ENCODE data around the gene ITGB3. TPM values are rescaled to one million over a fixed set of nuclear protein-coding genes. Genes with fewer than 3 reads are reported as not detected.
A peak's percentile ranks its signal among the peaks of the same experiment; 100 is the strongest.

The ITGB3 gene
- total RNA-seq, 4 donors from 2014 or later, result 48.6 to 61.5 (median 54.9) TPM

DNA sequence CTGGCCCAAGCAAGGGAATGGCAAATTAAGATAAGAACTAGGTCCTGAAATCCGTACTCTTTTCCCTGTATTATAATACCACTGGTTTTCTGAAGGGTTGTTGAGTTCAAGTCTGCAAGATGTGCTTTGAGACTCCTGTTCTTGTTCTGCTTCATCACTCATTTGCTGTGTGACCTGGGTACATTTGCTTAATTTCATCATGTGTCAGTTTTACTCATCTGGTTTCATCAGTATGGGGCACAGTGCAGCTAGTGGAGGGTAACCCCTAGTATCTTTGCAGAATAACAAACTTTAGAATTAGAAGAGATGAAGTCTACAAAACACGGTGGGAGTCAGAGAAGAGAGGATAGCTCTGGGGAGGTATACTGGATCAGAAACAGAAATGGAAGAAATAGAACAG lies 48.2 kb downstream of the ITGB3 start:
- Histone ChIP-seq H3K4me1 (peaks cover 6 to 48% (median 38%) of the 10 kb centered on the region in 4 donors), H3K36me3 (peaks cover 25 to 58% (median 41%) of the 10 kb centered on the region in 4 donors), H3K27ac (replicated peaks in 1 of 4) (no peak overlapping the region), H3K27me3 (no peaks in the 10 kb centered on the region), H3K4me3 (no peak overlapping the region), H3K9me3 (peaks cover 0 to 7% (median 0%) of the 10 kb centered on the region in 4 donors)
- TF ChIP-seq, protein P1, sequence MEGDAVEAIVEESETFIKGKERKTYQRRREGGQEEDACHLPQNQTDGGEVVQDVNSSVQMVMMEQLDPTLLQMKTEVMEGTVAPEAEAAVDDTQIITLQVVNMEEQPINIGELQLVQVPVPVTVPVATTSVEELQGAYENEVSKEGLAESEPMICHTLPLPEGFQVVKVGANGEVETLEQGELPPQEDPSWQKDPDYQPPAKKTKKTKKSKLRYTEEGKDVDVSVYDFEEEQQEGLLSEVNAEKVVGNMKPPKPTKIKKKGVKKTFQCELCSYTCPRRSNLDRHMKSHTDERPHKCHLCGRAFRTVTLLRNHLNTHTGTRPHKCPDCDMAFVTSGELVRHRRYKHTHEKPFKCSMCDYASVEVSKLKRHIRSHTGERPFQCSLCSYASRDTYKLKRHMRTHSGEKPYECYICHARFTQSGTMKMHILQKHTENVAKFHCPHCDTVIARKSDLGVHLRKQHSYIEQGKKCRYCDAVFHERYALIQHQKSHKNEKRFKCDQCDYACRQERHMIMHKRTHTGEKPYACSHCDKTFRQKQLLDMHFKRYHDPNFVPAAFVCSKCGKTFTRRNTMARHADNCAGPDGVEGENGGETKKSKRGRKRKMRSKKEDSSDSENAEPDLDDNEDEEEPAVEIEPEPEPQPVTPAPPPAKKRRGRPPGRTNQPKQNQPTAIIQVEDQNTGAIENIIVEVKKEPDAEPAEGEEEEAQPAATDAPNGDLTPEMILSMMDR (IDR thresholded peaks at IDR 0.05), result no peak
- TF ChIP-seq POLR2A (IDR thresholded peaks at IDR 0.05; ENCODE audit: low read depth) (no peak), EP300 (IDR thresholded peaks at IDR 0.05) (no peak), POLR2AphosphoS5 (IDR thresholded peaks at IDR 0.05) (no peak)
- intact Hi-C loops (cut with DNase I), result no loop called here
- WGBS, result 94% methylated on average over 2 of the region's 2 CpGs
- no peak for DNase-seq (ENCODE audit: extremely low spot score)

DNA sequence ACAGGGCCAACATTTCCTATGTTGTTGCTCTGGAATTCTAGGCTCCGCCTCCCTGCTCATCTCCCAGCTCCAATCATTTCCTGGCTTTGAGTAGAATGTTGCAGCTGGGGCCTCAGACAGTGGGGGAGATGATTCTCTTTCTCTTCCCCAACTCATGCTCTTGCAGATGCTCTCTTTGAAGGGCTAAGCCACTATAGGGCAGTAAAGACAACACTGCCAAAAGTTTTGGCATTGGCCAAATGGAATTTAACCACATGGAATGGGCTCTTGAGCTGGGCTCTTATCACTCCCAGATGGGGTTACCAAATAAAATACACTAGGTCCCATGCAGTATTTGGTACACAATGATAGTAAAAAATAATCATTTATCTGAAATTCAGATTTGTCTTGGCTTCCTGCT lies 50.6 kb downstream of the ITGB3 start:
- Histone ChIP-seq H3K4me1 (peaks cover 6 to 25% (median 22%) of the 10 kb centered on the region in 4 donors), H3K4me3 (no peak overlapping the region), H3K36me3 (peaks cover 25 to 73% (median 51%) of the 10 kb centered on the region in 4 donors), H3K27ac (replicated peaks in 1 of 4) (peak overlapping the region; percentile 50 to 77 (median 76)), H3K27me3 (no peaks in the 10 kb centered on the region), H3K9me3 (peaks cover 0 to 7% (median 0%) of the 10 kb centered on the region in 4 donors)
- TF ChIP-seq EP300 (IDR thresholded peaks at IDR 0.05) (no peak), POLR2A (IDR thresholded peaks at IDR 0.05; ENCODE audit: low read depth) (no peak), POLR2AphosphoS5 (IDR thresholded peaks at IDR 0.05) (no peak)
- TF ChIP-seq, protein P1 (IDR thresholded peaks at IDR 0.05), result no peak
- WGBS, result 100% methylated on average over 1 of the region's 1 CpG
- no peak for DNase-seq (ENCODE audit: extremely low spot score)
- intact Hi-C loops (cut with DNase I), result no loop called here

DNA sequence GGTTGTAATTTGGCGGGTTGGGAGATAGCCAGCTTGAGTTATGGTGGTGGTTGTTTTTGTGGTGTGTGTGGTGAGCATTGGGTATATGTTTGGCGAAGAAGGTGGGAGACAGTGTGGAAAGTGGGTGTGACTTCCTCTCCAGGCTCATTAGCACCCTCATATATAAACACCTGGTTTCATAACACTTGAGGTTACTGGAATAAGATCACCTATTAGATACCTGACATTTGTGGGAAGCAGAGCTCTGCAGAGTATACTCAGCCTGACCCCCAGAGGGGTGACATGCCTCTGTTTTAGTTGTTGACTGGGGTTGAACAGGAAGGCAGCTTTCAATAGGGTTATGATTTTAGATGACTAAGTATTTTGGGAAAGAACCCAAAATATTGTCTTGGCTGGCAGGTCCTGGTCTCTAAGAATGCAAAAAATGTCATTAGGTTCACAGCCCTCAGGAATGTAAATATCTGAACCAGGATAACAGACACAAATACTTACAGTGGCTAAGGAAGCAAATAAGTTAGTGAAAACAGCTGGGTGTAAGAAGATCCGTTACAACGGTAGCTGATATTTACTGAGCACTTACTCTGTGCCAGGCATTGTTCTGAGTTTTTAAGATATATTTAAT lies 51.8 kb downstream of the ITGB3 start:
- peak in 1 of 2 donors; percentile 64 for TF ChIP-seq POLR2AphosphoS5 (IDR thresholded peaks at IDR 0.05)
- TF ChIP-seq, protein P1 (IDR thresholded peaks at IDR 0.05), result no peak
- Histone ChIP-seq H3K27me3 (no peaks in the 10 kb centered on the region), H3K36me3 (peaks cover 22 to 72% (median 45%) of the 10 kb centered on the region in 4 donors), H3K9me3 (peaks cover 0 to 7% (median 0%) of the 10 kb centered on the region in 4 donors), H3K27ac (replicated peaks in 1 of 4) (peak overlapping the region; percentile 50 to 77 (median 76)), H3K4me3 (no peak overlapping the region), H3K4me1 (peaks cover 6 to 21% (median 20%) of the 10 kb centered on the region in 4 donors)
- WGBS, result 45% methylated on average over 4 of the region's 4 CpGs
- intact Hi-C loops (cut with DNase I), result no loop called here
- DNase-seq (ENCODE audit: extremely low spot score), result no peak

- H3K9me3 ChIP-seq, result no peaks in the 10 kb centered on the region
- no peaks in the 10 kb centered on the region for H3K27me3 ChIP-seq
- intact Hi-C loops (cut with DNase I), result no loop called here
- H3K36me3 ChIP-seq, result peaks cover 0 to 47% (median 25%) of the 10 kb centered on the region in 4 donors
- no peak overlapping the region for H3K4me3 ChIP-seq
- WGBS, result 84% methylated on average over 4 of the region's 4 CpGs
- peak; percentile 87 for DNase-seq (ENCODE audit: extremely low spot score)
- TF ChIP-seq POLR2A (IDR thresholded peaks at IDR 0.05; ENCODE audit: low read depth), result no peak
- TF ChIP-seq EP300 (IDR thresholded peaks at IDR 0.05), result no peak
- no peak for TF ChIP-seq POLR2AphosphoS5 (IDR thresholded peaks at IDR 0.05)
- TF ChIP-seq, protein P1 (IDR thresholded peaks at IDR 0.05), result no peak
- H3K27ac ChIP-seq (replicated peaks in 1 of 4), result peak overlapping the region in 2 of 4 donors; percentile 15 to 37
- peaks cover 3 to 28% (median 26%) of the 10 kb centered on the region in 4 donors for H3K4me1 ChIP-seq
Measured at GRCh38 chr17:47310186-47310733, 56.6 kb downstream of the ITGB3 start.

All from esophagus muscularis mucosa (tissue), 4 donors.